Esophagus squamous epithelium (tissue), 4 donors: Measurements from ENCODE around the gene CFAP65.

Source experiments
- POLR2A ChIP-seq, 4 donors: fragments of 450-650 bp; IDR thresholded peaks; one replicate each; pipeline ENCODE4 v1.6.1; 2017; ENCODE audit warnings: antibody characterized with exemption in 4 of 4, mild to moderate bottlenecking in 4 of 4, moderate library complexity in 3 of 4
- TF ChIP-seq, protein P1 (sequence below), 6 experiments: fragments of 450-650 bp in 4 of 6; fragments of 200-600 bp in 2 of 6; sonication (generic) in 2 of 6; IDR thresholded peaks; one replicate each; pipeline ENCODE4 v1.5.1; 2016 to 2019; ENCODE audit warnings: antibody characterized with exemption in 6 of 6, mild to moderate bottlenecking in 4 of 6, moderate library complexity in 4 of 6

- TF ChIP-seq, protein P1, sequence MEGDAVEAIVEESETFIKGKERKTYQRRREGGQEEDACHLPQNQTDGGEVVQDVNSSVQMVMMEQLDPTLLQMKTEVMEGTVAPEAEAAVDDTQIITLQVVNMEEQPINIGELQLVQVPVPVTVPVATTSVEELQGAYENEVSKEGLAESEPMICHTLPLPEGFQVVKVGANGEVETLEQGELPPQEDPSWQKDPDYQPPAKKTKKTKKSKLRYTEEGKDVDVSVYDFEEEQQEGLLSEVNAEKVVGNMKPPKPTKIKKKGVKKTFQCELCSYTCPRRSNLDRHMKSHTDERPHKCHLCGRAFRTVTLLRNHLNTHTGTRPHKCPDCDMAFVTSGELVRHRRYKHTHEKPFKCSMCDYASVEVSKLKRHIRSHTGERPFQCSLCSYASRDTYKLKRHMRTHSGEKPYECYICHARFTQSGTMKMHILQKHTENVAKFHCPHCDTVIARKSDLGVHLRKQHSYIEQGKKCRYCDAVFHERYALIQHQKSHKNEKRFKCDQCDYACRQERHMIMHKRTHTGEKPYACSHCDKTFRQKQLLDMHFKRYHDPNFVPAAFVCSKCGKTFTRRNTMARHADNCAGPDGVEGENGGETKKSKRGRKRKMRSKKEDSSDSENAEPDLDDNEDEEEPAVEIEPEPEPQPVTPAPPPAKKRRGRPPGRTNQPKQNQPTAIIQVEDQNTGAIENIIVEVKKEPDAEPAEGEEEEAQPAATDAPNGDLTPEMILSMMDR (IDR thresholded peaks at IDR 0.05), result no peak
- TF ChIP-seq POLR2A (IDR thresholded peaks at IDR 0.05), result no peak
Measured at GRCh38 chr2:219056896-219057708, 15.8 kb upstream of the CFAP65 start.
